Breast epithelium (tissue), 3 donors: ENCODE results near the gene MROH7.

Experiments used
- CTCF ChIP-seq, 3 donors: fragments of 450-650 bp; IDR thresholded peaks; one replicate each; pipeline ENCODE4 v1.5.1; 2016 to 2017; ENCODE audit warnings: antibody characterized with exemption in 3 of 3, mild to moderate bottlenecking in 3 of 3, moderate library complexity in 3 of 3
- POLR2A ChIP-seq: fragments of 450-650 bp; IDR thresholded peaks from one replicate; pipeline ENCODE4 v1.6.1; 2016; ENCODE audit warnings: antibody characterized with exemption, mild to moderate bottlenecking, moderate library complexity

DNA sequence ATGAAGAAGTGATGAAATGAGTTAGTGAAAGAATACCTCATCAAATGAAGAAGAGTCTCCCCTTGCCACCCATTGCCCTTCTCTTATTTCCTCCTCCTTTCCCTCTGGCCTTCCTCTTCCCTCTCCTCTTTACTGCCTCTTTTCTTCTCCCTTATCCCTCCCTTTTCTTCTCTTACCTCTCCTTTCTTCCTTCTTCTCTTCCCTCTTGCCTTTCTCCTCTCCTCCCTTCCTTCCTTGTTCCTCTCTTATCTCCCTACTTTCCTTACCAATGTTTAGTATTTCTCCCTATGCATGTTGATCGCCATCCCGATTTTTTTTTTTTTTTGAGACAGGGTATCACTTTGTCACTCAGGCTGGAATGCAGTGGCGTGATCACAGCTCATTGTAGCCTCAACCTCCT is 8.8 kb downstream of the MROH7 start:
- TF ChIP-seq CTCF (IDR thresholded peaks at IDR 0.05) (no peak), POLR2A (no peak)
